BE2C (cell line): Measurements from ENCODE around the gene DHCR7. TPM values are rescaled to one million over a fixed set of nuclear protein-coding genes. Genes with fewer than 3 reads are reported as not detected.

Experiments
- DNase-seq: peaks from one replicate; pipeline ENCODE4 v3.0.0-alpha.2; 2020
- H3K27me3 ChIP-seq: fragments of 250-450 bp; sonication (Bioruptor Pico); 2 replicates; pipeline ENCODE4 v1.5.1; 2020; ENCODE audit warnings: mild to moderate bottlenecking
- H3K36me3 ChIP-seq: fragments of 250-450 bp; sonication (Bioruptor Pico); 2 replicates; pipeline ENCODE4 v1.5.1; 2020; ENCODE audit warnings: mild to moderate bottlenecking
- H3K4me1 ChIP-seq: fragments of 250-450 bp; sonication (Bioruptor Pico); 2 replicates; pipeline ENCODE4 v1.5.1; 2020
- H3K4me3 ChIP-seq: 2 replicates; pipeline ENCODE4 v1.5.1; 2011; ENCODE audit warnings: low read depth, low read length
- H3K9me3 ChIP-seq: fragments of 250-450 bp; sonication (Bioruptor Pico); 2 replicates; pipeline ENCODE4 v1.5.1; 2020
- polyA plus RNA-seq: library from polyadenylated mRNA; unstranded; fragments of >200 nt; gene quantifications from one replicate; pipeline ENCODE4 v1.2.1, GENCODE V29; 2012; ENCODE audit warnings: low read depth, missing spikeins; ENCODE audit not compliant: insufficient read length, insufficient read depth
- TF ChIP-seq, protein P1 (sequence below): IDR thresholded peaks from 2 replicates; pipeline ENCODE4 v1.5.1; 2012; ENCODE audit warnings: mild to moderate bottlenecking, low read depth, low read length

DHCR7 gene
- 86.6 TPM for polyA plus RNA-seq

DNA sequence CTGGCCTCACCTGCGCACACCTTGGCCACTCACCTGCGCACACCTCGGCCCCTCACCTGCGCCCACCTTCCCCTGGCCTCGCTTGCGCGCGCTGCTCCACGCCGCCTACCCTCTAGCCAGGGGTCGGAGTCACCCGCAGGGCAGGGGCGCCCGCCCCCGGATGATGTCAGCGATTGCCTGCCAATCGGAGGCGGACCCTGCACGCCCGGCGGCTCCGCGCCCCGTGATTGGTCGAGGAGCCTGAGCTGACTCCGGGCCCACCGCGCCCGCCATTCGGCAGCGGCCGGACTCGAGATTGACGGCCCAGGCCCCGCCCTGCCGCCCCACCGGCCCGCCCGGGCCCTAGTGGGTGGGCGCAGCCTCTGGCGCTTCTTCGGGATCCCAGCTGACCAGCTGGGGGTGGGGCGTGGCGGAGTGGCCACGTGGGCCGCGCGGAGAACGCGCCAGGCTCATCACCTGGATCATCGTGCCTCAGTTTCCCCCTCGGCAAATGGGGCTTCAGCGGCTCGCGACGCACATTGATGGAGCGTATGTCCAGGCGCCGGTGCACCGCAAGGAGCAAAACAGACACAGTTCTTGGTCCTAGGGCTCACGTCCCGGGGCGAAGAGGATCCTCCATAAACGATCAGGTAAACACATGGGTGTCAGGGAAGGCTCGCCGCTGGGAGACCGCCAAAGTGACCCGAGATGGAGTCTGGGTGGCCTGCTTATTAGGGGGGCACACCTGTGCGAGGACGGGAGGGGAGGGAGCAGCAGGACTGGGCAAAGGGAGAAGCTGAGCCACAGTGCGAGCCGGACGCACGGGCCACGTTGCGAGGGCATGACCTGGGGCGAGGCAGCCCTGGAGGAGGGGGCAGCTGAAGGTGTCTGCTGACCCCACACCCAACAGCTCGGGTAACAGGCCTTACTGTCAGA lies at the start of gene DHCR7:
DHCR7 (minus strand) TSS at position 137 of the 915 bp plus-strand sequence. CDS start 3,441 bp downstream, outside the sequence.
- no peaks in the 10 kb centered on the region for H3K27me3 ChIP-seq
- H3K36me3 ChIP-seq, result peaks cover 33% of the 10 kb centered on the region
- DNase-seq, result peak; percentile 99
- H3K4me1 ChIP-seq, result peaks cover 11% of the 10 kb centered on the region
- no peaks in the 10 kb centered on the region for H3K9me3 ChIP-seq
- peak within 1 kb of the TSS; percentile 94 for H3K4me3 ChIP-seq
- TF ChIP-seq, protein P1, sequence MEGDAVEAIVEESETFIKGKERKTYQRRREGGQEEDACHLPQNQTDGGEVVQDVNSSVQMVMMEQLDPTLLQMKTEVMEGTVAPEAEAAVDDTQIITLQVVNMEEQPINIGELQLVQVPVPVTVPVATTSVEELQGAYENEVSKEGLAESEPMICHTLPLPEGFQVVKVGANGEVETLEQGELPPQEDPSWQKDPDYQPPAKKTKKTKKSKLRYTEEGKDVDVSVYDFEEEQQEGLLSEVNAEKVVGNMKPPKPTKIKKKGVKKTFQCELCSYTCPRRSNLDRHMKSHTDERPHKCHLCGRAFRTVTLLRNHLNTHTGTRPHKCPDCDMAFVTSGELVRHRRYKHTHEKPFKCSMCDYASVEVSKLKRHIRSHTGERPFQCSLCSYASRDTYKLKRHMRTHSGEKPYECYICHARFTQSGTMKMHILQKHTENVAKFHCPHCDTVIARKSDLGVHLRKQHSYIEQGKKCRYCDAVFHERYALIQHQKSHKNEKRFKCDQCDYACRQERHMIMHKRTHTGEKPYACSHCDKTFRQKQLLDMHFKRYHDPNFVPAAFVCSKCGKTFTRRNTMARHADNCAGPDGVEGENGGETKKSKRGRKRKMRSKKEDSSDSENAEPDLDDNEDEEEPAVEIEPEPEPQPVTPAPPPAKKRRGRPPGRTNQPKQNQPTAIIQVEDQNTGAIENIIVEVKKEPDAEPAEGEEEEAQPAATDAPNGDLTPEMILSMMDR, result no peak

- Histone ChIP-seq H3K27me3 (no peaks in the 10 kb centered on the region), H3K36me3 (no peaks in the 10 kb centered on the region; the same call in 1 of the 2 replicates), H3K9me3 (no peaks in the 10 kb centered on the region), H3K4me1 (peaks cover 16% of the 10 kb centered on the region), H3K4me3 (no peak overlapping the region)
- no peak for DNase-seq
- TF ChIP-seq, protein P1, result no peak
Measured at GRCh38 chr11:71496421-71496820, 48.2 kb upstream of the DHCR7 start.

- no peaks in the 10 kb centered on the region; the same call in 1 of the 2 replicates for H3K36me3 ChIP-seq
- DNase-seq, result no peak
- H3K27me3 ChIP-seq, result no peaks in the 10 kb centered on the region
- TF ChIP-seq, protein P1, result no peak
- no peak overlapping the region for H3K4me3 ChIP-seq
- peaks cover 14% of the 10 kb centered on the region for H3K4me1 ChIP-seq
- no peaks in the 10 kb centered on the region for H3K9me3 ChIP-seq
Measured at GRCh38 chr11:71495286-71496230, 47.4 kb upstream of the DHCR7 start.

DNA sequence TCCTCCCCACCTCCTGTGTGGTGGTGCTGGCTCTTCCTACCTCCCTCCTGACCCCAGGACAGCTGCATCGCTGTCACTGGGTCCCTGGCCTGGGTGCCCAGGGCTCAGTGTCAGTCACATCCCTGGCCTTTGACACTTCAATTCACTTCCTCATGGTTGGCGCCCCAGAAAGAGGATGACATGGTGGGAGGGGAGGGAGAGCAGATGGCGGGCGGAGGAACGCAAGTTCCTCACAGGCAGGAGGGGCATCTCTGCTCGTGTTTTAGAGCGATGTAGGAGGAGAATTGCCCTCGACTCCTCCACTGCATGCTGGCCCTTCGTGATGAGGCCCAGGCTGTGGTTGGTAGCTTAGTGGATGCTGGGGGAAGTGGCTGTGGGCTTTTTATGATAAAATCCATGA lies 43.7 kb upstream of the DHCR7 start:
- TF ChIP-seq, protein P1, result no peak
- Histone ChIP-seq H3K4me1 (peaks cover 8% of the 10 kb centered on the region; the same call in 1 of the 2 replicates), H3K9me3 (no peaks in the 10 kb centered on the region), H3K36me3 (no peaks in the 10 kb centered on the region), H3K27me3 (no peaks in the 10 kb centered on the region), H3K4me3 (no peak overlapping the region)
- DNase-seq, result no peak

- H3K36me3 ChIP-seq, result no peaks in the 10 kb centered on the region
- H3K9me3 ChIP-seq, result no peaks in the 10 kb centered on the region
- no peak overlapping the region for H3K4me3 ChIP-seq
- no peaks in the 10 kb centered on the region for H3K27me3 ChIP-seq
- peaks cover 8% of the 10 kb centered on the region; the same call in 1 of the 2 replicates for H3K4me1 ChIP-seq
- no peak for DNase-seq
- TF ChIP-seq, protein P1, result no peak
Measured at GRCh38 chr11:71491531-71491930, 43.3 kb upstream of the DHCR7 start.
